Stimulated activated CD8-positive, alpha-beta memory T cell treated with anti-CD3 and anti-CD28 coated beads, Interleukin-15, amount 100 ng/mL, for 48 hours (primary cell): Measurements from ENCODE around the gene B4GALNT1.
"Not testable (repeated sequence)": the region's sequence is repeated elsewhere in the genome, so short reads cannot be mapped to it uniquely, and the experiment has no call there.

Source experiments
- DNase-seq, 2 donors: peaks; one replicate each; pipeline ENCODE4 v3.0.0-alpha.2; 2020; ENCODE audit warnings: low read depth in 2 of 2

The B4GALNT1 gene

DNA sequence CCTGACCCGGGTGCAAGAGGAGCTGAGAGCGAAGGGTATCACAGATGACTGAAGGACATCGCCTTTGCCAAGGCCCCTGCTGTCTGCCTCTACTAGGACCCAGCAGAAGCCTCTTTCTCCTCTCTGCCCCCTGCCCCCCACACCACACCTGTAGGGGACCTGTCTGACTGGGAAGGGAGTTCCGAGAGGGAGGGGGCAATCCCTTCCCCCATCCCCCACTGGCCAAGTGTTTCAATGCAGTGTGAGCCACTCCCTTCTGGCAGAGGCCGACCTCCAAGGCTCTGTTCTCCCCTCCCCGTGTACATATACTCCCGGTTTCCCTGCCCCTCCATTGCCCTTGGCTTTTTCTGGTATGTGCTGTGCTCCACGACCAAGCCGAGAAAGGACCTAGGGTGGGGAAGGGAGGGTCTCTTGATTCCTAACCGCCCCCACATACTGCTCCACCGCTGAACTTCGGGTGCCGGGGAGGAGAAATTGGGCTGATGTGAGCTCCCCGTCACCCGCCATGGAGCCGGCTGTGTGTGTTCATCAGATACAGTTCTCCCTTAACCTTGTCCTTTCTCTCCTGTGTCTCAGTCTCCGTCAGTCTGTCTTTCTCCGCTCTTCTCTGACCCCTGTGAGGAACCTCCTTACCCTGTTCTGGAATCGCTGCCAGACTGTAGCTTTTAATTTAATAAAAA lies 23.8 kb downstream of the B4GALNT1 start:
- DNase-seq: no peak

DNA sequence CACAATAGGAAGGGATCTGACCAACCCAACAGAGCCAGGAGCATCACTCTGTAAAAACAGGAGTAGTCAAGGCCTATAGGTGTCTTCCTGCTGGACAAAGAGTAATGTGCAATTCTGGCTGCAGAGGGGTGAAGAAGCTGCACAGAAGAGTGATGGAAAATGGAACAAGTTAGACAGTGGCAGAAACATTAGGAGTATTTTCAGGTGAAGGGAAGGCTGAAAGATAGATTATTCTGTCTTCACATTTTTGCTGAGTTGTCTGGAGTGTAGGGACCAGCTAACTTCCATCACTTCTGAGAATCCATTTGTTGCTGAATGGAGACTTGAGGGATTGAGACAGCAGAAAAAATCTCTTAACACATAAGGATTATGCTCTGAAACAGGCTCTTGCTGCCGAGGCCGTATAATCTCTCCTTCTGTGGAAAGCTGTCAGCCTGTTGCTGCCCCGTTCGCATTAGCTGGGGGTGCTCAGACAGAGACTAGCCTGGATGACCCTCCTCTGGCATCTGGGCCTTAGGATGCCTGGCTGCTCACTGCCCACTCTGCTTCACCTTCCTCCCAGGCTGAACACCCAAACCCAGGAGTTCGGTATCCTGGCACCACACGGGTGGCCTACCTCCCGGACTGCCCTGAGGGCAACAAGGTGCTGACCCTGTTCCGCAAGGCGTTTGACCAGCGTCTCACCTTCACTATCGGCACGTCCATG lies 24.9 kb downstream of the B4GALNT1 start:
- DNase-seq: no peak

DNA sequence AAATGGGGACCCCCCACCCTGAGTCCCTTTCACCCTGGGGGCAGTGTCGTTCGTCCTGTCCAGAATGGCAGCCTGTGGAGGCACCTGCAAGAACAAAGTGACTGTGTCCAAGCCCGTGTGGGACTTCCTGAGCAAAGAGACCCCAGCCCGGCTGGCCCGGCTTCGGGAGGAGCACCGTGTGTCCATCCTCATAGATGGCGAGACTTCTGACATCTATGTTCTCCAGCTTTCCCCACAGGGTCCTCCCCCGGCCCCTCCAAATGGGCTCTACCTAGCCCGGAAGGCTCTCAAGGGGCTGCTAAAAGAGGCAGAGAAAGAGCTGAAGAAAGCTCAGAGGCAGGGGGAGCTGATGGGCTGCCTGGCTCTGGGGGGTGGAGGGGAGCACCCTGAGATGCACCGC lies 26.2 kb downstream of the B4GALNT1 start:
- DNase-seq: no peak

DNA sequence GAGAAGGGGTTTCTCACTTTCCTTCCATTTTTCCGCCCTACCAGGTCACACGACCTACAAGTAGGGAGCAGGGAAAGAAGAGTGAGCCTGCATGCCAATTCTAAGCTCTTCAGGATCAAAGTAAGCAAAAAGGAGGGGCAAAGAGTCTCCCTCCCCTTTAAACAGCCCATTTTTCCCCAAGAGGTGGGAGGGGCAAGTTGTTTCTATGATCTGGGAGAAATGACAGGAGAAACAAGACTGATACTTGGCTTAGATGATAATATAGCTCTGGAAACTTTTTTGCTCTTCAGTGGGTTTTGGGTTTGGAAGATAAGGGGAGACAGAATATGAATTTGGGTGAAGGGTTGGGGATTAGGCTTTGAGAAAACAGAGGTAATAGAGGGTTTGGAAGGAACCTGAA lies 26.6 kb downstream of the B4GALNT1 start:
- no peak for DNase-seq

DNA sequence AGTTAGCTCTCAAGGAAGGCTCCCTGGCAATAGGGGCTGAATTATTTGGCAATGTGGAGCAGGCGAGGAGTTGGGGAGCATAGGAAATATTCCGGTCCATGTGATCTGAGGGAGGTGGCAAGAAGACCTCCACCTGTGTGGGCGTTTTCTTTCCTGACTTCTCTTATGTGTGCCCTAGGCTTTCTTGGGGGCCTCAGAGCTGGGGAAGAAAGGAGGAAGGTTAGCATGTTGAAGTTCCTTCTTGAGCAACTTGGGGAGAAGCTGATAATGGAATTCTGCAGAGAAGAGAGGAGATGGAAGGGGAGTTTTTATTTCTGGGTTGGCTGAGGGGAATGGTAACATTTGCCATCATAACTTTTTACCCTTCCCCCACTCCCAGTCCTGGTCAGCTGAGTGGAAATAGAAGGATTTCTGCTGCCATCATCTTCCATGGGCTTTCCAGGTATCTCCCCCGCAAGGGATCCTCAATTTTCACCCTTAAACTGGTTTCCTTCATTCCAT lies 27.1 kb downstream of the B4GALNT1 start:
- DNase-seq: no peak

DNA sequence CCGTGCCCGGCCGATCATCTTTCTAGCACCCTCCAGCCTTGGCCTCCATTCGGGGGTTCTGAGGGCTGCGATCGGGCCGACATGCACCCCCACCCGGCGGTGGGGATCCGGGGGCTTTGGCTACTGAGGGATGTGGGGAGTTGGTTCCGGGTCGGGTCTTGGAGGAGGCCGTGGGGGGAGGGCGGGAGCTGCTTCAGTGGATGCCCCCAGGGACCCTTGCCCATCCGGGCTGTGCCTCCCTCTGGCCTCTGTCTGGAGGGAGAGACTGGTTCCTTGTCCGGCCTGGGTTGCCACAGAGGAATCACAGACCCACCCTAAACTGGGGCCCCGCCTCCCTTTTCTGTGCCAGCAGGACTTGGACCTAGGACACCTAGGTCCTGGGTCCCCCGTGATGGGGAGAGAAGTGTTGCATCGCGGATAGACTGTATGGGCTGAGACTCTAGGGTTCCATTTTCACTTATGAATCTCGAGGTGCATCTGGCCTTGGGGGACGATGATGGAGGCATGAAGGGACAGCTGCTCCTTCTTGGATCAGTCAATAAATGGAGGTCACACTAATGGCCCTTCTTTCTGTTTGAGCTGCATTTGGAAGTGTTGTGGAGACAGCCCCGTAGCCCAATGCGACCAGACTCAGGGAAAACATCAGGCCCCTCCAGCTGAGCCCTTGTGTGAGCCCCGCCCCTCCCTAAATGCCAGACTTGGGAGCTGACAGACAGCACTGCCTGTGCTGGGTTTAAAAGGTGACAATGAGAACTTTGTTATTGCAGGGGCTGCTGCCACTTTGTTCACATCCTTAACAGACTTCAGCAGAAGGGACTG lies 27.8 kb downstream of the B4GALNT1 start:
- DNase-seq: no peak

DNA sequence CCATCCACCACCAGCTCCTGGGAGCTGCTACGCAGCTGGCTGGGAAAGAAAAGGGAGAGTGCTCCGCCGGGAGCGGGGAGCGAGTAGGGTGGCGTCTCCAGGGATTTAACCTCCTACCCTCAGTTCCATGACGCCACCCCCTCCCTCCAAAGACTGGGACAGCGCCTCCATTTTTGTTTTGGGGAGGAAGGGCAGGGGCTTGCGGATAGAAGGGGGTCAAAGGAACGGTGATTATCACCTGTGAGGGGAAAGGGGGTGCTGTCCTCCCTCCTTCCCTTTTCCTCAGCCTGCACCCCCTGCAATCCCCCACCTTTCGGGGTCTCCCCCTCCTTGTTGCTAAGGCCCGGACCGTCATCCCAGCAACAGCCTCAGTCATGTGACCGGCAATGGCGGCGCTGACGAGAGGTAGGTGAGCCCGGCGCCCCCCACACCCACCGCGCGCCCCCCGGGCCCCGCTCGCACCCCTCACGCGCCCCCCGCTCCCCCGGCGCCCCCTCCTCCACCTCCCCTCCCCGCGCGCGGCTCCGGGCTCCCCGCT lies 28.5 kb downstream of the B4GALNT1 start, which contains the start of gene DTX3:
Gene DTX3, plus strand, starts transcription at position 371 of the 538 bp plus-strand sequence. CDS start 1,694 bp downstream, outside the sequence.
- DNase-seq: peak in 1 of 2 donors; percentile 26

DNA sequence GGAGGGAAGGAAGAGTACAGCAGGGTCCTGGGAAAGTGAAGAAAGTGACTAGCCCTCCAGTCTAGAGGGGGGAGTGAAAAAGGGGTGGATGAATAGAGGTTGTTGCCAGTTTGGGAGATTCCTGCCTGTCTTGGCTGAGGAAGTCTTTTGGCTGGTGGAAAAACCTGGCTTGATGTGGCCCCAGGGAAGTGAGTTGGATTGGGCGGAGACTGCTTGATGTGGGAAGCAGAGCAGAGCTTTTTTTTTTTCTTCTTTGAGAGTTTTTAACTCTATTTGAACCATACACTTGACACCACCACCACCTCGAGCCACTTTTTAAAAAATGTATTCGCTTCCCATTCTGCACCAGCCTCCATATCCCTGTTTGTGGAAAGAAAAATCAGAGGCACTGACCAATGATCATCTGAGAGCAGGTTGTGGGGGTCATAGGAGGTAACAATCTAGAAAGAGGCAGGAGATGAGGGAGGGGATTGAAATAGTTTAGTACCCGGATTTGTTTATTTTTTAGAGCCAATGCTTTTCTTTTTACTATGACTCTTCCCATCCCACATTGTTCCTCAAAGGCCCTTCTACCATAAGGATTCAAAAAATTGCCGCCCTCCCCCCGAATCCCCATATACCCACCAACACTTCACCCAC lies 29.1 kb downstream of the B4GALNT1 start:
- DNase-seq: no peak

DNA sequence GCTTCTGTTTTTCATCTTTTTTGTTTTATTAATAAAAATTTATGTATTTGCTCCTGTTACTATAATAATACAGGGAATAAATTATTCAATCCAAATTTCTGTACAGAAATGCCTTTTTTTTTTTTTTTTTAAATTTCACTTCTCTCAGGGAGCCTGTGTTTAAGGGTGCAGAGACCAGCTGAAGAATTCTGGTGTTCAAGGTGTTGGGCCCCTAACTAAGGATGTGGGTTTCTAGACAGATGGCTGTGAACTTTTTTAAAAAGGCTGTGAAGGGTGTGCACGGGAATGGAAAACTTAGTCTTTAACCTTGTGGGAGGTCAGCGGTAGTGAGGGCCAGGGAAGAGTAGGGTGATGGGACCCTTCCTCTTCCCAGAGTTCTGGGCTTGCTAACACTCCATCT lies 29.7 kb downstream of the B4GALNT1 start:
- DNase-seq: no peak

DNA sequence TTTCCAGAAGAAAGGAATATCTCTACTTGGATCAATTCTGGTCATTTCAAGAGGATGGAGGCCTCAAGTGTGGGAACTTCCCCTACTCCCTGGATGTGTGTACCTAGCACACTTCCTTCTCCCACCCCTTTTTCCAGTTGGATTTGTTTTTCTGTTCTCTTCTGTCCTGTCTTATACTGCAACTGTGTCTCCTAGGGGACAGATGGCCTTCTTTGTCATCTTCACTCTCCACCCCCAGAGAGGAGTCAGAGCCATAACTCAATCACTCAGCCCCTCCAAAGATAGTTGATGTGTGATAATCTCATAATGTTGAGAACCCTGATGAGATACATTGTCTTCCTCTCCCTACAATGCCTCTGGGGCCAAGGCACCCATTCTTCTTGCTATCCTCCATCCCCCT lies 30.5 kb downstream of the B4GALNT1 start:
- no peak for DNase-seq

DNA sequence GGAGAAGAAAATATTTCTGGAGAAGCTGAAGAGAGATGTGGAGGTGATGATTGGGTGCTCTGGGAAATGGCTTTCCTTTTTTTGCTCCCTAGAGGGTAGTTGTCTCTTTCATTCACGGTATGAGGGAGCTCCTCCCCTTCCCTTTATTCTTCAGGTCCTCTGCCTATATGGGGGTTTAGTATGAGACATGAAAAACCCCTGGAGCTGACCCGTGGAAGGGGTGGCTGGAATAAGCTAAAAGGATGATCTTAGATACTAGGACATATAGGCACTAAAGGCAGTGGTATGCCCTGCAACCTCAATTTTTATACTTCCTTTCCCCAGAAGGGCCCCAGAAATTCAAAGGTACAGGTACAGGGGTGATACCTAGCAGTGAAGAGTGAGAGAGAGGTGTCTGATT lies 32.6 kb downstream of the B4GALNT1 start:
- no peak for DNase-seq

DNA sequence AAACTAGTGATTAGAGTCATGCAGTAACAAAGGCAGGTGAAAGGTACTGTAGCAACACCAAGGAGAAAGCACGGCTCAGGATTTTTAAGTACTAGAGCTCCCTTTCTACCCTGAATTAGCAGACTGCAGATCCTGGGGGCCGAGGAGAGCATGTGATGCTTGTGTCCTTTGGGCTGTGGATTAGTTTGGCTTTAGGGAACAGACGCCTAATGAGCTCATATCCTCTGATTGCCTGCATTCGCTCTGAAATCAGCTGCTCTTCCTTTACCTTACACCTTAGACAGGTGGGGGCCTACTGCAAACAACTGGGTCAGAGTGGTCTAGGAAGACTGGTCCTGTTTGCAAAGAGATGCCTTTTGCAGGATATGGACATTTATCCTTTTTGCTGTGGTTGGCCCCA lies 39.8 kb downstream of the B4GALNT1 start:
- DNase-seq: no peak

DNA sequence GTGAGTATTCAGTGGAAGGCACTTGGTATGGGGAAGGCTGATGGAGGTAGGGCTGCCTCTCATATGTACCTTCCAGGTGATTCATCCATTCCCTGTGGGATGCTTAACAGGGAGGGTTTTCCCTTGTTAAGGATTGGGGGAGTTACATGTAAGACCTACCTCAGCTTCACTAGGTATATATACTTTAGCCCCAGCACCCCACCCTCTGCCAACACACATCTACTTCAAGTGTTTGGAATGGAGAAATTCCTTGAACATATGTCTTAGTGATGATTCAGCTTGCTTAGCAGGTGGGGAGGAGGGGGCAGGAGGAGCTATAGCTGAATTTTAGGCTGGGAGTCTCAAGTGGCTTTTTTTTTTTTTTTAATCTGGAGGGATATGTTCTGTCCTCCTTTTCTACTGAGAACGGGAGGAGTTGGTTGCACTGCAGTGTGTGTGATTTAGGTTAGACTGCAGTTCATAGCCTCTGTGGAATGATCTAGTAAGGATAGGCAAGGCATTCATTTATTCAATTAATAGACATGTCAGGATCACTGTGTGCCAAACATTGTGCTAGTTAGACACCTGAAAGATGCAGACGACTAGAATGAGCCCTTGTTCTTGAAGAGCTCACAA lies 40.3 kb downstream of the B4GALNT1 start:
- no peak for DNase-seq

DNA sequence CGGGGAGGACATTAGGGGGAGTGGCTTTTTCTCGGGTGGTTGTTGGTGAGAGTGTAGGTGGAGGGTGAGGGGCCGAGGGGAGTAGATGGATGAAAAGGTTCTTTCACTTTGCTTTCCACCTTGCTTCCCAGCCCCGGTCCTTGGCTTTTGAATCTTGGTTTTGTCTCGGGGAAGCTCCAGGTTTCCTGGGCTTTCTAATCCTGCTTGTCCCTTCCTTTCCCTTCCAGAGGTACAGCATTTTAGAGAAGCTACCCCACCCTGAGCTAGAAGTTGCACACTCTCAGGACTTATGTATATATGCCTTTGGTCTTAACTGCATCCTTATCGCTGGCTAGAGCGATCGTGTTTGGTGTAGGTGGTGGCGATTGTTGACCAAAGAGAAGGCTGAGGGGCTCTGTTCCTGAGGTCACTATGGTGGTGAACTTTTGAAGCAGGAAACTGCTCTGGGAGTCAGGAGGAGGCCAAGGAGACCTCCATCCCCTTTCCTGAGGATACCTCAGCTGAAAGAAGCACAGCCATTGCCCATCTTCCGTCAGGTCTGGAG lies 41.1 kb downstream of the B4GALNT1 start:
- no peak for DNase-seq

DNA sequence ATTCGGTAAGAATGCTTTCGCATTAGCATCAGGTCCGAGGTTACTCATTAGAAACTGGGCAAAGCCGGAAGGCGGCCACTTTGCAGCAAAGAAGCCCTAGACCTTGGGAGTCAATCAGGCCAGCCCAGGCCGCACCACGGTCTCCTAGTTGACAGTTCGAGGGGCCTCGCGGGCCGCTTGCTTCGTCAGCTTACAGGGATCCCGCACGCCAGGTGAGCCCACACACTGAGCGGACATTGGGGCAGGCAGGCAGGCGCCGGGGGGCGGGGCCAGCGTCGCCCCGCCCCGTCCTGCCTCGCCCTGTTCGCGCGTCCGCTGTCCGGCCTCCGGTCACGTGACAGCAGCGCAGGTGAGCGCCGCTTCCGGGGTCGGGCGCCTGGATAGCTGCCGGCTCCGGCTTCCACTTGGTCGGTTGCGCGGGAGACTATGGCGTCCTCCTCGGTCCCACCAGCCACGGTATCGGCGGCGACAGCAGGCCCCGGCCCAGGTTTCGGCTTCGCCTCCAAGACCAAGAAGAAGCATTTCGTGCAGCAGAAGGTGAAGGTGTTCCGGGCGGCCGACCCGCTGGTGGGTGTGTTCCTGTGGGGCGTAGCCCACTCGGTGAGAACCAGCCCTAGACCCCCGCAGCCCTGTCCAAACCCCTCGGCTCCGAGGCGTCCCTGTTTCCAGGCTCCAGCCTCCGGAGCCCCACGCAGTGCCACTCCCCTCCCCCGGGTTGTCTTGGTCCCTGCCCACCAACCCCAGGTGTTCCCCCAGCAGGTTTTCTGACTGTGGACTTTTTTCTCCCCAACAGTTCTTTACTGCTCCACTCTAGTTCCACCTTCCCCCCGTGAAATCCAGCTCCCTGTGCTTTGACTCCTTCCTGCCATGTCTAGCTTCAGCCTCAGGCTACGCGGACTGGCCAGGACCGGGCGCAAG lies 41.9 kb downstream of the B4GALNT1 start, which contains the start of gene PIP4K2C:
Gene PIP4K2C, plus strand, starts transcription at position 329 of the 918 bp plus-strand sequence. Its CDS starts 98 bp downstream, at position 427.
- DNase-seq: peak; percentile 78 to 83

DNA sequence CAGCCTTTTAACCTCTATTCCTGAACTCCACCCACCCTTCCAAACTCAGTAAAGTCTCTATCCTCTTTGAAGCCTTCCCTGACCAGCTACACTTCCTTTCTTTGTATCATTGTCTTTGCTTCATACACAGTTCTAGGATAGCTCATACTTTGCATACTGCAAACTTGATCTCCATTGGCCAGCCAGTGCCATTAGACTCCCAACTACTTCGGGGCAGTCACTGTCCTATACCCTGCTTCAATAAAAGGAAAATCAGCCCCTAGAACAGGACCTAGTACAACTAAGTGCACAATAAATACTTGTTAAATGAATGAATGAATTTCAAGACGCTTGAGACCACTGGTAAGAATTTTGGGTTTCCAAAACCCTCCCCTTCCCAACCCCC lies 42.5 kb downstream of the B4GALNT1 start:
- DNase-seq: no peak

DNA sequence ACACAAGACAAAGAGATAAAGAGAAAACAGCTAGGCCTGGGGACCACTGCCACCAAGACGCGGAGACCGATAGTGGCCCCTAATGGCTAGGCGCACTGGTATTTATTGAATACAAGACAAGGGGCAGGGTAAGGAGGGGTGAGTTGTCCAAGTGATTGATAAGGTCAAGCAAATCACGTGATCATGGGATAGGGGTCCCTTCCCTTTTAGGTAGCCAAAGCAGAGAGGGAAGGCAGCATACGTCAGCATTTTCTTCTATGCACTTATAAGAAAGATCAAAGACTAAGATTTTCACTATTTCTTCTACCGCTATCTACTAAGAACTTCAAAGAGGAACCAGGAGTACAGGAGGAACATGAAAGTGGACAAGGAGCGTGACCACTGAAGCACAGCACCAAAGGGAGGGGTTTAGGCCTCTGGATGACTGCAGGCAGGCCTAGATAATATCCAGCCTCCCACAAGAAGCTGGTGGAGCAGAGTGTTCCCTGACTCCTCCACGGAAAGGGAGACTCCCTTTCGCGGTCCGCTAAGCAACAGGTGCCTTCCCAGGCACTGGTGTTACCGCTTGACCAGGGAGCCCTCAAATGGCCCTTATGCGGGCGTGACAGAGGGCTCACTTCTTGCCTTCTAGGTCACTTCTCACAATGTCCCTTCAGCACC lies 43.9 kb downstream of the B4GALNT1 start:
- not testable (repeated sequence) for DNase-seq

DNA sequence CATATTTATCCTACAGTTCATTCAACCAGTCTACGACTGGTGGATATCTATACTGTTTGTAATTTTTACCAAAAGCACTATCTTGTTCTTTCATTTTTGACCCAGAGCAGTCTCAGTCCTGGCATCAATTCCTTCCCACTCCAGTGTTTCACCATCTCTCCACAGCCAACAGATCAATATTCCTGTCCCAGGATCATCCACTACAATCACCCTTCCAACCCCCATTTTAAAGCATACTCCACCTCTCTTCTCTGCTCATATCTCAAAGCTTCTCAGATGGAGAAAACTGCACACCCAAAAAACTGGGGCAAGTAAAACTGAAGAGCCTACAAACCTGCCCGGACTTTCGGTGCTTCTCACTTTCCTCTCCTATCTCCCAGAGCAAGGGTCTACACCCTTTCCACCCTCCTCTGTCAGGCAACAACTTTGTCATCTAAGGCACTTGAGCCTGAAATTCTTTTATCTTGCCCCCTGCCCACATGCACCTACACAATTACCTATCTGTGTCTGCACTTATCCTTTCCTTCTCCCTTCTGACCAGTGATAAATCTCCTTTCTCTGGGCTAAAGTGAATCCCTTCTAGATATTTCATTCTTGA lies 46.1 kb downstream of the B4GALNT1 start:
- no peak for DNase-seq

DNA sequence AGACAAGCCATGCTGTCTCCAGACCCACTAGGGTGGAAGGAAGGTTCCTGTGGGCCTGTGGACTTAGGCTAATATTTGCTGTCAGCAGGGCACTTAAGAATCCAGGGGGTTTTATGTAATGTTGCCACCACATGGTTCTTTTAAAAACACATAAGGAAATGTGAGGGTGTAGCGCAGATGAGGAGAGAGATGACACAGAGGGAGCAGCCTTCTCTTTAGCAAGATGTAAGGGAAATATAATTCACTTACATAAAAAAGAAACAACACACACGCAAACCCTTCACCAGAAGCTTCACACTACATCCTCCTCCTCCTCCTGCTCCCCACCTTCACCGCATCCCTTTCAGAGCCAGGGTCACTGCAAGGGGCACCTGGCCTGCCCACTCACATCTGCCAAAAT lies 46.9 kb downstream of the B4GALNT1 start:
- no peak for DNase-seq
